Activated T-helper 17 cell treated with anti-CD3 and anti-CD28 coated beads, Interleukin-2, amount 50 U/mL, for 72 hours (primary cell): Measurements from ENCODE around the gene ATP11A. TPM values are rescaled to one million over a fixed set of nuclear protein-coding genes. Genes with fewer than 3 reads are reported as not detected.

ENCODE experiments used
- ATAC-seq: fragments of 150-1000 bp; cut with Tn5 transposase; replicated peaks from 2 replicates; pipeline ENCODE4 v1.10.0; 2021; ENCODE audit warnings: mild to moderate bottlenecking, moderate library complexity
- H3K27ac Mint-ChIP-seq: one replicate; pipeline ENCODE4 v1.8.0; 2022; ENCODE audit warnings: mixed read lengths
- H3K27me3 Mint-ChIP-seq: one replicate; pipeline ENCODE4 v1.8.0; 2022; ENCODE audit warnings: mixed read lengths
- H3K36me3 Mint-ChIP-seq: one replicate; pipeline ENCODE4 v1.8.0; 2022; ENCODE audit warnings: low read depth, mild to moderate bottlenecking, mixed read lengths
- H3K4me1 Mint-ChIP-seq: one replicate; pipeline ENCODE4 v1.8.0; 2022; ENCODE audit warnings: mixed read lengths
- H3K4me3 Mint-ChIP-seq: one replicate; pipeline ENCODE4 v1.8.0; 2022; ENCODE audit warnings: mild to moderate bottlenecking, mixed read lengths
- H3K9me3 Mint-ChIP-seq: one replicate; pipeline ENCODE4 v1.8.0; 2022; ENCODE audit warnings: mixed read lengths
- total RNA-seq, 2 donors: library from RNA; stranded (reverse); gene quantifications; one replicate each; pipeline ENCODE4 v1.2.3, GENCODE V29; 2022

Gene ATP11A
- total RNA-seq, 2 donors from 2014 or later, result 39.7 to 48.6 TPM

DNA sequence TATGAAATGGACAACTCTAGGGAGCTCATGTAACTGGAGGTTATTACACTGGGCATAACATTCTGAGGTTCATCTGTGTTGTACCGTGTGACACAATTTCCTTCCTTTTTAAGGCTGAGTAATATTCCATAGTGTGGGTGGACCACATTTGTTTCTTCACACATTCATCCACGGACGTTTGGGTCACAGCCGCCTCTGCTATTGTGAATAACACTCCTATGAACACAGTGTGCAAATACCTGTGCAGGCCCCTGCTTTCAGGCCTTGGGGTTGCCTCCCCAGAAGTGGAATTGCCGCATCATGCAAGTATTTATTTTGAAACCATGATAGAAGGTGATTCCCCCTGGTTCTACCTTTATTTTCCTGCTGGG is 215.8 kb downstream of the ATP11A start:
- H3K36me3 Mint-ChIP-seq, result no peaks in the 10 kb centered on the region
- H3K27ac Mint-ChIP-seq, result no peak overlapping the region
- H3K9me3 Mint-ChIP-seq, result no peaks in the 10 kb centered on the region
- H3K4me1 Mint-ChIP-seq, result no peaks in the 10 kb centered on the region
- ATAC-seq, result peak; percentile 89
- H3K27me3 Mint-ChIP-seq, result peaks cover 3% of the 10 kb centered on the region
- no peak overlapping the region for H3K4me3 Mint-ChIP-seq

DNA sequence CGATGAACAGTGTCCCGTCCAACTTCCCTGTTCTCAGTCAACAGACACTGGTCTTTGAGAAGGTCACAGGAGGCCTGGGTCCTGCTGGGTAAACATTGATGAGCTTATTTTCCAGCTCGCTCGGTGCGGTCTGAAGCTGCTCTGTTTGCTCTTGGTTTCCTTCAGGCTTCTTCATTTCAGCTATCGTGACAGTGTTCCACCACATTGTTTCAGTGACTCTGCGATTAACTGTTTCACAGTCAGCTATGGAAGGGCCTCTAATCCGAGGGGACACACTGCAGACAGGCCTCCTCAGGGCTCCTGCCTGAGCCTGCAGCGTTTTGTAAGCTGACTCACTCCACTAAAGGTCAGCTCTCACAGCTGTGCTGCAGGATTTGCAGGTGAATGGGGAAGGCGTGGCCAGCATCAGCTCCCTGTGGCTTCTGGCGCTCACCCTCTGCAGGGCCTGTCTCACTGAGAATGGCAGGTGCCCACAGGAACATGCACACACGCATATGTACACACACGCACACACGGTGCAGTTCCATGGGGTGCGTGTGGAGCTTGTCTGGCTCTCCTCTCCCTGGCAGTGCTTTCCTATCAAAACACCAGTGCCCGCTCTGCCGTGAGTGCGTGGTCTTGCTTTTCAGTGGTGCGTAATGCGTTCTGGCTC is 216.3 kb downstream of the ATP11A start:
- Mint-ChIP-seq H3K27ac (no peak overlapping the region), H3K4me1 (no peaks in the 10 kb centered on the region), H3K36me3 (no peaks in the 10 kb centered on the region), H3K4me3 (no peak overlapping the region), H3K9me3 (no peaks in the 10 kb centered on the region), H3K27me3 (no peaks in the 10 kb centered on the region)
- ATAC-seq, result peak; percentile 46

DNA sequence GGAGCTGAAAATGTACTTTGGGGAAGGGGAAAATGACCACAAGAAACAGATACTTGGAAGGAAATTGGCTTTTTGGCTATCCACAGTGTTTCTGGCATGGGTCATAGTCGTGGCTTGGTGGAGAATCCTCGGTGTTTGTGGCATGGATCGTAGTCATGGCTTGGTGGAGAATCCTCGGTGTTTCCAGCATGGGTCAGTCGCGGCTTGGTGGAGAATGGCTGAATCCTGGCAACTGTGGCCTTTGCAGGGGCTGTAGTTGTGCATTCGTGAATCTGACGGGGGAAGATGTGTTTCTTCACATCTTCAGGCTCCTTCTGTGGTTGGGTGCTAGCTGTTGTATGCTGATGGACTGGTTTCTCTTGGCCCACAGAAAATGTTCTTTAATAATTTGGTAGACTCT is 217.4 kb downstream of the ATP11A start:
- Mint-ChIP-seq H3K9me3 (no peaks in the 10 kb centered on the region), H3K4me1 (no peaks in the 10 kb centered on the region), H3K27me3 (peaks cover 4% of the 10 kb centered on the region), H3K36me3 (no peaks in the 10 kb centered on the region), H3K4me3 (no peak overlapping the region), H3K27ac (no peak overlapping the region)
- no peak for ATAC-seq

DNA sequence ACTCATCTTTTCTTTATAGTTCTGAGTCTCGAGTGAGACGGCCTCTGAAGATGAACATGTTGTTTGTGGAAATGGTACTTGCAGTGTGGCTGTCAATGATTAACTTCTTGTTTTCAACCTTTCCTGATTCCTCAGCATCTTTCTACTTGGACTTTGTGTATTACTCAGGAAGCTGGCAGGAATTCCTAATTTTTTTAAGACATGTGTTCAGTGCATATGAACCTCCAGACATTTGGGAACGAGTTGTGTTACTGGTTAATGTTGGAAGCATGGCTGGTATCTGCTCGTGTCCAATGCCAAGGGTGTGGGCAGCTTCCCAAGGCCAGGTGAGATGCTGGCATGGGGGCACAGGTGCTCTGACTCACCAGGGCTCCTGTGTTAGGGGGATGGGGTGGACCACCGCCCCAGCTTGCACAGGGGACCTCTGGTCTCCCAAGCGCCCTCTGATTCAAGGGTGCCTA is 218.1 kb downstream of the ATP11A start:
- Mint-ChIP-seq H3K9me3 (no peaks in the 10 kb centered on the region), H3K4me3 (no peak overlapping the region), H3K27me3 (peaks cover 4% of the 10 kb centered on the region), H3K4me1 (no peaks in the 10 kb centered on the region), H3K27ac (no peak overlapping the region), H3K36me3 (no peaks in the 10 kb centered on the region)
- no peak for ATAC-seq

DNA sequence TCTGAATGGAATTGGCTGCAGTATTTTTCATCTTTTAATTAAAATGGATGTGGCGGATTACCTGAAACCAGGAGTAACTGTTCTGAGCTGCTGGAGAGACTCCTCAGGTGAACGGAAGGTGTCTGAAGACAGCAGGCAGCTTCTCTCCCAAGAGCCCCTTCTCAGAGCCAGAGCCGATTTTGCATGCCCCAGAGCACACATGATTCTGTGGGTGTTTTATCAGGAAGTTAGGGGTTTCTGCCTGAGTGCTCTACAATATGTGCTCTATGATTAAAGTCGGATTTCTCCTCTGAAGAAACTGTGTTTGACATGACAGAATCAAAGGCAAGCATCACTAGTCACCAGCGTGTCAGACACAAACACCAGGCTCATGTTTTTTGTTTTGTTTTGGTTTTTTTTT is 218.5 kb downstream of the ATP11A start:
- no peak overlapping the region for H3K27ac Mint-ChIP-seq
- H3K36me3 Mint-ChIP-seq, result no peaks in the 10 kb centered on the region
- no peaks in the 10 kb centered on the region for H3K4me1 Mint-ChIP-seq
- ATAC-seq, result no peak
- H3K4me3 Mint-ChIP-seq, result no peak overlapping the region
- no peaks in the 10 kb centered on the region for H3K9me3 Mint-ChIP-seq
- peaks cover 4% of the 10 kb centered on the region for H3K27me3 Mint-ChIP-seq

DNA sequence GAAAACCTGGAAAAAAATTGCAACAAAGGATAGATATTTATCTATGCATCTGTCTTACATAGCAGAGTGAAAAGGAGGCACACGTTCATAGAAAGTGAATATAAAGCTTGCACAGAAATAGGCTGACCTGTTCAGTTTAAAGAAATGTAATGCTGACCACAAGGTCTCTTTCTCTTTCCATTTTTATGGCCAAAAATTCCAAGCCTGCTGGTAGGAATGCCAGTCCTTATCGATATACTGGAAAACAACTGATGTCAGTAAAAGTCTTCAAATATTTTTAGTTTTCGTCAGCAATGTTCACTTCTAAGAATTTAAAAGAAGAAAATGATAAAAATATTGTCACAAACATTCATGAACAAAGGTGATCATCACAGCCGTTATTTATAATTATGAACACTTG is 220.2 kb downstream of the ATP11A start:
- Mint-ChIP-seq H3K36me3 (no peaks in the 10 kb centered on the region), H3K27ac (no peak overlapping the region), H3K4me1 (no peaks in the 10 kb centered on the region), H3K4me3 (no peak overlapping the region), H3K9me3 (no peaks in the 10 kb centered on the region), H3K27me3 (peaks cover 4% of the 10 kb centered on the region)
- ATAC-seq, result no peak

DNA sequence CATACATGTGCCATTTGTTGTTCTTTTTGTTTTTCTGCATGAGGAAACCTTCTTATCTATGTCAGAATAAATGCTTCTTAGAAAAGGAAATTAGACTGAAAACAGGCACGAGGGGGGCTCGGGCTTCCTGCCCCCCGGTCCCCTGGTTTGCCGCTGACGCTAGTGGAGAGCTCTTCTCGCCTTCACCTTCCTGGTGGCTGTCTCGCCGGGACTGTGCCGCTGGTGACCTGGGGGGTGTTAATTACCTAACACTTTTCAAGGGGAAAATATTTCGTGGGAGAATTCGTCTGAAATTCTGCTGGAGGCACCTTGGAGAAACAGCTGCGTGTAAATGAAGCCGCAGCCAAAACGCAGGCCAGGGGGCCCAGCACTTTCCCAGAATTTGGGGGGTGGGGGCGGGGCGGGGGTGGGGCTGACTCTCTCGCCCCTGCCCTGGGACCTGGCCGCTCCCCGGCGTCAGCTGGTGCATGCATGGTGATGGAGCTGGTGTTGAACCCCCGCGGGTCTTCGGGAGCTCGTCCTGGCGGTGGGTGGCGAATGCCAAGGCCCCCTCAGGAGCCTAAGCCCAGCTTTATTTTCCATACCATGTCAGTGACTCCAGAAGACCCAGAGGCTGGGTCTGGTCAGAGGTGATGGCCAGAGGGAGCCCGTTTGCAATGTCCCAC is 220.9 kb downstream of the ATP11A start:
- H3K9me3 Mint-ChIP-seq, result no peaks in the 10 kb centered on the region
- no peaks in the 10 kb centered on the region for H3K4me1 Mint-ChIP-seq
- no peaks in the 10 kb centered on the region for H3K36me3 Mint-ChIP-seq
- peaks cover 8% of the 10 kb centered on the region for H3K27me3 Mint-ChIP-seq
- H3K27ac Mint-ChIP-seq, result no peak overlapping the region
- H3K4me3 Mint-ChIP-seq, result no peak overlapping the region
- ATAC-seq, result no peak

DNA sequence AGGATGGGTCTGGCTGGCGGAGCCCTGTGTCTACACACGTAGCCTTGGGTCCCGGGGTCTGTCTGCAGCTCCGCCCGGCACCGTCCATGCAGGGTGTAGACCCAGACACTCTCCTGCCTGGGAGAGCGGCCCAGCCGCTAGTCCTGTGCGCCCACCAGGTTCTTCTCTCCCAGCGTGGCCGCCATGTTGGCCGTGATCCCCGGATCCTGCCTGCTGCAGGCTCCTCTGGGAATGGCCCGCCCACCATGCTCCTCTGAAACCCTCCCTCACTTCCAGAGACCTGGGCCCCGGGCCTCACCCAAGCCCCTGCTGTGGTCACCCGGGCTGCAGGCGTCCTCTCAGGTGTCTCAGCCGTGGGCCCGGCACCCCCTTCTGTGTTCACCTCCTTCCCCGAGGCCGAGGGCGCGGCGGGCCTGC is 221.5 kb downstream of the ATP11A start:
- no peaks in the 10 kb centered on the region for H3K4me1 Mint-ChIP-seq
- H3K27me3 Mint-ChIP-seq, result peaks cover 9% of the 10 kb centered on the region
- no peaks in the 10 kb centered on the region for H3K36me3 Mint-ChIP-seq
- no peaks in the 10 kb centered on the region for H3K9me3 Mint-ChIP-seq
- no peak overlapping the region for H3K4me3 Mint-ChIP-seq
- no peak overlapping the region for H3K27ac Mint-ChIP-seq
- ATAC-seq, result no peak

DNA sequence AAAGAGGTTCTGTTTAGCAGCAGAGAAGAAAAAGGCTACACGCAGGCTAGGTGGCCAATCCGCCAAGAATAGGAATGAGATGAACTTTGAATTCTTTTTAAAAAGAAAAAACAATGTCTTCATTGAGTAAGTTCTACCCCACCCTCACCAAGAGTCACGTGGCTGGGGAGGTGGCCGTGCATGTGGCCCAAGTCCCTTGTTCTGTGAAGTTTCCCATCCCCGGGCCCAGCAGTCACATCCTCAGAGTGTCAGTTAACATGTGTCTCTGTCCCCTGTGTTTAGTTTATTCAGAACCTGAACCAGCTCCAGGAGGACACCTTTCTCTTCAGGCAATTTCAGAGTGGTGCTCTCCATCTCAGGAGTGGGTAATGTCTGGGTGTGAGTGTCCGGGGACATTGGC is 222.0 kb downstream of the ATP11A start:
- H3K36me3 Mint-ChIP-seq, result no peaks in the 10 kb centered on the region
- no peak for ATAC-seq

DNA sequence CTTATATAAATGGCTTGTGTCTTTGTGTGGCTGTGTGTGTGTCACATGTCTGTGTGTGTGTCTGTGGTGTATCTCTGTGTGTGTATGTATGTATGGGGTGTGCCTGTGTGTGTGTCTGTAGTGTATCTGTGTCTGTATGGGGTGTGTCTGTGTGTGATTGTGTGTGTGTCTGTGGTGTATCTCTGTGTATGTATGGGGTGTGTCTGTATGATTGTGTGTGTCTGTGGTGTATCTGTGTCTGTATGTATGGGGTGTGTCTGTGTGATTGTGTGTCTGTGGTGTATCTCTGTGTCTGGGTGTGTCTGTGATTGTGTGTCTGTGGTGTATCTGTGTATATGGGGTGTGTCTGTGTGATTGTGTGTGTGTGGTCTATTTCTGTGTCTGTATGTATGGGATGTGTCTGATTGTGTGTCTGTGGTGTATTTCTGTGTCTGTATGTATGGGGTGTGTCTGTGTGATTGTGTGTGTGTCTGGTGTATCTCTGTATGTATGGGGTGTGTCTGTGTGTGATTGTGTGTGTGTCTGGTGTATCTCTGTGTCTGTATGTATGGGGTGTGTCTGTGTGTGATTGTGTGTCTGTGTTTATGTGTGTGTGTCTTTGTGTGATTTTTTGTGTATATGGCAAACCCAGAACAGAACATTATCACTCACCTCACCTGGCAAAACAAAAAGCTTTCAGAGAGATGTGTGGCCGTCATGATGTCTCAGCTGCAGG is 223.0 kb downstream of the ATP11A start:
- Mint-ChIP-seq H3K9me3 (no peaks in the 10 kb centered on the region), H3K4me1 (no peaks in the 10 kb centered on the region), H3K4me3 (no peak overlapping the region), H3K27ac (no peak overlapping the region), H3K27me3 (peaks cover 22% of the 10 kb centered on the region), H3K36me3 (no peaks in the 10 kb centered on the region)
- no peak for ATAC-seq

More for the DNA sequence above, 222.0 kb downstream of the ATP11A start:
- H3K27ac Mint-ChIP-seq, result no peak overlapping the region
- no peaks in the 10 kb centered on the region for H3K4me1 Mint-ChIP-seq
- H3K4me3 Mint-ChIP-seq, result no peak overlapping the region
- H3K9me3 Mint-ChIP-seq, result no peaks in the 10 kb centered on the region
- peaks cover 13% of the 10 kb centered on the region for H3K27me3 Mint-ChIP-seq

DNA sequence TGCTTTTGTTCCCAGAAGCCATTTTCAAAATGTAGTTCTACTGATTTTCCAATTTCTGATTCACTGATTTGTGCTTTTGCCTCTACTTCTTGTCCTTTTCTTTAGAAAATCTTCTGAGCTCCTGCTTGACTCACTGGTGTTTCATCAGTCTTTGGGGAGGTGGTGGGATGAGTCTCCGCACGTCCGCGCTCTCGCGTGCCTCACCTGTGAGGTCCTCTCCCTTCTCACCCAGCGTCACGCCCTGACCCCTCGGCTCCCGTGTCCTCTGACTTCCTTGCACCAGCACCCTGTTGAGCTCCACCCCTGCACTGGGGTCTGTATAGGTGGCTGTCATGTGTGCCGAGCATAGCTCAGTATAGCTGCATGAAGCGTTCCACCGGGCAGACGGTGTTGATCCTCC is 226.5 kb downstream of the ATP11A start:
- Mint-ChIP-seq H3K27ac (no peak overlapping the region), H3K4me1 (no peaks in the 10 kb centered on the region), H3K9me3 (no peaks in the 10 kb centered on the region), H3K4me3 (no peak overlapping the region), H3K36me3 (no peaks in the 10 kb centered on the region), H3K27me3 (peaks cover 33% of the 10 kb centered on the region)
- ATAC-seq, result no peak

DNA sequence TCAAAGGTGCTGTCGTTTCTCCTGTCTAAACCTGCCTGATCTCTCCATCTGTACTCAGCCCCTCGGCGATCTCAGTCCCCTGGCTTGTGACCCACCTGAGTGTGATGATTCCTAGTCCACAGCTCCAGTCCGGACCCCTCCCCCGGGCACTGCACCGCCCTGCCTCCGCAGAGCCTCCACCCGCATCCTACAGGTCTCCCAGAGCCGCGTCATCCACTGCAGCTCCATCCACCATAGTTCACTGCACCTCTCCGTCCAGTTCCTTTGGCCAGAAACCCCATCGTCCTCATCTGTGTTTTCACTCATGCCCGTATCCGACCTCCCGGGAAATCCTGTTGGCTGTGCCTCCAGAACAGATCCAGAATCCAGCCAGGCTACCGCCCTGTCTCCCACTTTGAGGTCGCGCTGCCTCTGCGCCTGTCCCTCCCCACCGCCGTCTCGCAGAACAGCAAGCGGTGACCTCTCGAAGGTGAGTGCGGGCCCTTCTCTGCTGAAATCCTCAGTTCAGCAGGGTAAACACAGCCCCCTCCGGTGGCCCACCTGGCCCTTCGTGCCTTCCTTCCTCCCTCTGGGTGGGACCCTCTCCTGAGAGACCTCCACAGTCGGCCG is 227.3 kb downstream of the ATP11A start:
- ATAC-seq, result no peak
- H3K36me3 Mint-ChIP-seq, result no peaks in the 10 kb centered on the region
- H3K27me3 Mint-ChIP-seq, result peaks cover 31% of the 10 kb centered on the region
- H3K4me3 Mint-ChIP-seq, result no peak overlapping the region
- no peaks in the 10 kb centered on the region for H3K4me1 Mint-ChIP-seq
- H3K27ac Mint-ChIP-seq, result no peak overlapping the region
- no peaks in the 10 kb centered on the region for H3K9me3 Mint-ChIP-seq

DNA sequence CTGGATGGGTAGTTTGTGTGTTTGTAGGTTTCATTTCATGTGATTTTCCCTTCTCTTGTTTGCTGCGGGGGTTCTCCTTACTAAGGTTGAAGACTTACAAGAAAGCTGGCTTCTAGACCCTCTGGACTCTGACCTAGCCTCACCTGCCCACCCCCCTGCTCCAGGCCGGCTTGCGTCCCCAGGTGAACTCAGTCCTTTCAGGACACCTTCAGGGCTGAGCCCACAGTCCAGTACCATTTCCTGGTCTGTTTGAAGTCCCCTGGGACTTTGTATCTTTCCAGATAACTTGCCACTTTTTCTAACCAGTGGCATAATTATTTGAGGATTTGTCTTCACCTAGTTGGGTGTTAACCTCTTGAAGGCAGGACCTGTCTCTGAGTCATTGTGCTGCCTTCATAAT is 227.9 kb downstream of the ATP11A start:
- H3K27ac Mint-ChIP-seq, result no peak overlapping the region
- no peak for ATAC-seq
- peaks cover 33% of the 10 kb centered on the region for H3K27me3 Mint-ChIP-seq
- H3K9me3 Mint-ChIP-seq, result no peaks in the 10 kb centered on the region
- no peaks in the 10 kb centered on the region for H3K36me3 Mint-ChIP-seq
- H3K4me1 Mint-ChIP-seq, result no peaks in the 10 kb centered on the region
- no peak overlapping the region for H3K4me3 Mint-ChIP-seq

DNA sequence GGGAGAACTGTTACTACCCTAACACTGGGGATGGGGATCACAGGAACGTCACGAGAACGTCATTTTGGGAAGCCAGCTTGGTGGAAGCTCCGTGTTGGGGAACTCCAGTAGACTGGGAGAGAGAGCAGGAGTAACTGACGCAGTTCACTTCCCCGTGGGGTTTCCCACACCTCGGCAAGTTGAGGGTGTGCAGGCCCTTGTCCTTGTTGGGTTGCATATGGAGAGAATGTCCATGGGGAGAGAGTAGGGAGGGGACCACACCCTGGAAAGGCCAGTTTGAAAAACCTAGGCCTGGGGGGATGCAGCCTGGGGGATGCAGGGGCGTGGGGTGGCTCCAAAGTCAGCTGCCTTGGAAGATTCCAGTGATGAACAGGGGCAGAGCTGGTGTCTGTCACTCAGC is 228.4 kb downstream of the ATP11A start:
- ATAC-seq, result no peak
- H3K36me3 Mint-ChIP-seq, result no peaks in the 10 kb centered on the region
- peaks cover 33% of the 10 kb centered on the region for H3K27me3 Mint-ChIP-seq
- no peak overlapping the region for H3K4me3 Mint-ChIP-seq
- no peaks in the 10 kb centered on the region for H3K4me1 Mint-ChIP-seq
- H3K27ac Mint-ChIP-seq, result no peak overlapping the region
- no peaks in the 10 kb centered on the region for H3K9me3 Mint-ChIP-seq

DNA sequence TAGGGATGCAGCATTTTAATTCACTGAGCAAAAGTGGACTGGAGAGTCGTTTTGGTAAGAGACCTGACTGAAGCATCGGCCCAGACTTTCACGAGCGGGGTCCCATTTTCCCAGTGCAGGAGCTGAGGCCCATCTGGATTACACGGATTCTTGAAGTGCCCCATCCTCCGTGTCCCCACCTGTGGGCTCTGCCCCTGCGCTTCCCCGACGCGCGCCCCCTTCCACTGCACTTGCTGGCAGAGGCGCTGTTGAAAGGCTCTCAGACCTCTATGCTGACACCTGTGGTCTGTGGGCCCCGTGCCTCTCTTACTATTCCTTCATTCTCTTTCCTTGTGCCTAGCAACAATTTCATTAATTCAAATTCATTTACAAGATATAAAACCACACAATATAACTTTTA is 228.9 kb downstream of the ATP11A start:
- Mint-ChIP-seq H3K36me3 (no peaks in the 10 kb centered on the region), H3K9me3 (no peaks in the 10 kb centered on the region), H3K4me3 (no peak overlapping the region), H3K27me3 (peaks cover 35% of the 10 kb centered on the region), H3K4me1 (no peaks in the 10 kb centered on the region), H3K27ac (no peak overlapping the region)
- no peak for ATAC-seq
